SK-N-SH (cell line): ENCODE data around the gene NFE2L3. TPM values are rescaled to one million over a fixed set of nuclear protein-coding genes. Genes with fewer than 3 reads are reported as not detected.

ENCODE experiments used
- CTCF ChIA-PET: fragments of 300-600, 350-600 bp; formaldehyde crosslinking; extraction: SDS; loops from one replicate; lab custom pipeline; 2021; lab: Yijun Ruan, JAX
- POLR2A ChIA-PET: fragments of 350-600 bp; sonication (Branson Sonifier 250); formaldehyde crosslinking; extraction: SDS; loops from one replicate; lab custom pipeline; 2020; ENCODE audit warnings: antibody characterized with exemption, inconsistent platforms; lab: Yijun Ruan, JAX
- DNase-seq: peaks from one replicate; pipeline ENCODE4 v3.0.0; 2012
- H2AFZ ChIP-seq: fragments of 200-600 bp; sonication (generic); 2 replicates; pipeline ENCODE4 v1.8.1; 2016; ENCODE audit warnings: antibody characterized with exemption, mild to moderate bottlenecking, low read depth
- H3F3A ChIP-seq: fragments of 200-600 bp; sonication (generic); replicated peaks from 2 replicates; pipeline ENCODE3; 2016; ENCODE audit warnings: antibody characterized with exemption, mild to moderate bottlenecking; ENCODE audit not compliant: insufficient read depth
- H3K27ac ChIP-seq, 2 experiments: fragments of 200-500 bp in 1 of 2; fragments of 200-600 bp in 1 of 2; sonication (Bioruptor generic) in 1 of 2; sonication (generic), shearing (Covaris generic) in 1 of 2; 2 replicates each; pipeline versions ENCODE4 v1.5.1 to v1.6.1; 2014 to 2016; ENCODE audit warnings: low read depth in 2 of 2, inconsistent platforms in 1 of 2, low read length in 1 of 2, mild to moderate bottlenecking in 1 of 2, mixed read lengths in 1 of 2
- H3K27me3 ChIP-seq: fragments of 200-600 bp; sonication (generic), shearing (Covaris generic); 2 replicates; pipeline ENCODE4 v1.6.1; 2016; ENCODE audit warnings: mixed run types; ENCODE audit not compliant: insufficient read depth
- H3K36me3 ChIP-seq, 2 experiments: fragments of 200-500 bp in 1 of 2; fragments of 200-600 bp in 1 of 2; sonication (Bioruptor generic) in 1 of 2; sonication (generic) in 1 of 2; replicated peaks in 1 of 2; 2 replicates each; pipeline versions ENCODE3 to v1.5.1; 2014 to 2016; ENCODE audit warnings: low read length in 1 of 2, mild to moderate bottlenecking in 1 of 2; ENCODE audit not compliant: insufficient read depth in 2 of 2, control insufficient read depth in 1 of 2
- H3K4me1 ChIP-seq, 2 experiments: fragments of 200-500 bp in 1 of 2; fragments of 200-600 bp in 1 of 2; sonication (Bioruptor generic) in 1 of 2; sonication (generic), shearing (Covaris generic) in 1 of 2; 2 replicates each; pipeline versions ENCODE4 v1.5.1 to v1.6.1; 2014 to 2016; ENCODE audit warnings: low read depth in 1 of 2, low read length in 1 of 2, mixed run types in 1 of 2; ENCODE audit not compliant: insufficient read depth in 2 of 2, control insufficient read depth in 1 of 2
- H3K4me2 ChIP-seq: fragments of 200-600 bp; sonication (generic), shearing (Covaris generic); 2 replicates; pipeline ENCODE4 v1.6.1; 2017; ENCODE audit warnings: mixed run types
- H3K4me3 ChIP-seq, 2 experiments: fragments of 200-500 bp in 1 of 2; fragments of 200-600 bp in 1 of 2; sonication (Bioruptor generic) in 1 of 2; sonication (generic), shearing (Covaris generic) in 1 of 2; 2 replicates each; pipeline versions ENCODE4 v1.5.1 to v1.8.1; 2014 to 2016; ENCODE audit warnings: low read depth in 2 of 2, inconsistent platforms in 1 of 2, low read length in 1 of 2, mild to moderate bottlenecking in 1 of 2, mixed read lengths in 1 of 2, moderate library complexity in 1 of 2
- H3K79me2 ChIP-seq: fragments of 200-600 bp; sonication (generic); 2 replicates; pipeline ENCODE4 v1.8.1; 2017; ENCODE audit warnings: mild to moderate bottlenecking; ENCODE audit not compliant: insufficient read depth
- H3K9ac ChIP-seq: fragments of 200-600 bp; sonication (generic); 2 replicates; pipeline ENCODE4 v1.6.1; 2017; ENCODE audit warnings: mixed run types
- H3K9me2 ChIP-seq: fragments of 200-600 bp; sonication (generic); 2 replicates; pipeline ENCODE4 v1.6.1; 2017; ENCODE audit warnings: mixed run types
- H3K9me3 ChIP-seq: fragments of 200-600 bp; sonication (generic); 2 replicates; pipeline ENCODE4 v1.6.1; 2017; ENCODE audit warnings: mixed run types, mild to moderate bottlenecking, moderate library complexity
- H4K20me1 ChIP-seq: fragments of 200-600 bp; sonication (generic); 2 replicates; pipeline ENCODE4 v1.6.1; 2017; ENCODE audit warnings: mild to moderate bottlenecking, mixed run types; ENCODE audit not compliant: insufficient read depth
- CTCF ChIP-seq: fragments of 200-600 bp; sonication (generic); IDR thresholded peaks from 2 replicates; pipeline ENCODE4 v1.6.1; 2017; ENCODE audit warnings: antibody characterized with exemption, mild to moderate bottlenecking, moderate library complexity
- FOXJ3 ChIP-seq: sonication (generic); formaldehyde crosslinking; IDR thresholded peaks from 2 replicates; pipeline ENCODE4 v1.5.1; 2020; ENCODE audit warnings: mild to moderate bottlenecking, missing genetic modification reagents
- MAX ChIP-seq: IDR thresholded peaks from 2 replicates; pipeline ENCODE4 v1.4.0; 2012; ENCODE audit warnings: low read depth
- MEF2A ChIP-seq: IDR thresholded peaks from 2 replicates; pipeline ENCODE4 v1.4.0; 2012; ENCODE audit warnings: low read depth, borderline replicate concordance
- PBX3 ChIP-seq: IDR thresholded peaks from 2 replicates; pipeline ENCODE4; 2012
- POLR2AphosphoS5 ChIP-seq: IDR thresholded peaks from 2 replicates; pipeline ENCODE4 v1.6.1; 2012; ENCODE audit warnings: low read depth, low read length
- RAD21 ChIP-seq: IDR thresholded peaks from 2 replicates; pipeline ENCODE4 v1.6.1; 2012; ENCODE audit warnings: mild to moderate bottlenecking, low read length
- RCOR1 ChIP-seq: fragments of 150-350 bp; IDR thresholded peaks from 2 replicates; pipeline ENCODE4 v1.6.1; 2017; ENCODE audit warnings: antibody characterized with exemption, low read length
- RXRA ChIP-seq: IDR thresholded peaks from 2 replicates; pipeline ENCODE4 v1.4.0; 2012; ENCODE audit warnings: low read depth, mild to moderate bottlenecking, borderline replicate concordance
- TAF1 ChIP-seq: IDR thresholded peaks from 2 replicates; pipeline ENCODE4 v1.6.1; 2012; ENCODE audit warnings: low read depth, mild to moderate bottlenecking, low read length, moderate library complexity, borderline replicate concordance
- TEAD4 ChIP-seq: IDR thresholded peaks from 2 replicates; pipeline ENCODE4 v1.4.0; 2012; ENCODE audit warnings: mild to moderate bottlenecking, borderline replicate concordance; ENCODE audit not compliant: insufficient read depth
- USF1 ChIP-seq: IDR thresholded peaks from 2 replicates; pipeline ENCODE4 v1.4.0; 2012; ENCODE audit warnings: low read depth, borderline replicate concordance
- WGBS: methylation state at CpG from one replicate; pipeline ENCODE4 v1.1.6; 2017; ENCODE audit warnings: low lambda C conversion rate; 5-methylcytosine and 5-hydroxymethylcytosine counted together
- polyA plus RNA-seq, 3 experiments: library from polyadenylated mRNA; depleted of rRNA; stranded (reverse); fragments of >200 nt; gene quantifications; 2 replicates each; pipeline ENCODE4 v1.2.3, GENCODE V29; 2012

Gene NFE2L3
- polyA plus RNA-seq, 1 of the 3 experiments (the other 2 are of a cell fraction): 36.1 TPM

- ChIA-PET POLR2A (no interaction called here), CTCF (interaction anchor here (1.0 to 6.3 kb wide), 3 partner anchors 12 to 210 kb away, joined by 3 to 47 read pairs (median 3); no protein-coding TSS in a partner anchor)
- Histone ChIP-seq H3K27me3 (no peaks in the 10 kb centered on the region; the same call in 1 of the 2 replicates), H4K20me1 (no peaks in the 10 kb centered on the region), H3K4me1 (no peaks in the 10 kb centered on the region), H2AFZ (no peak overlapping the region), H3K9me2 (no peaks in the 10 kb centered on the region), H3K36me3 (no peaks in the 10 kb centered on the region), H3K4me3 (no peak overlapping the region), H3F3A (no peaks in the 10 kb centered on the region), H3K79me2 (no peaks in the 10 kb centered on the region), H3K9ac (no peak overlapping the region), H3K27ac (no peak overlapping the region), H3K9me3 (no peaks in the 10 kb centered on the region), H3K4me2 (no peak overlapping the region)
- no peak for TF ChIP-seq USF1
- no peak for TF ChIP-seq PBX3
- TF ChIP-seq POLR2AphosphoS5: no peak
- no peak for TF ChIP-seq TEAD4
- no peak for TF ChIP-seq TAF1
- no peak for TF ChIP-seq MAX
- WGBS: 48% methylated on average over 3 of the region's 3 CpGs
- no peak for DNase-seq
Measured at GRCh38 chr7:26103596-26103995, 48.4 kb upstream of the NFE2L3 start.

- Histone ChIP-seq H3K79me2 (no peaks in the 10 kb centered on the region), H3K4me2 (no peak overlapping the region), H4K20me1 (no peaks in the 10 kb centered on the region), H3F3A (no peaks in the 10 kb centered on the region), H3K4me1 (no peaks in the 10 kb centered on the region), H3K36me3 (no peaks in the 10 kb centered on the region), H3K9ac (no peak overlapping the region), H3K4me3 (no peak overlapping the region), H3K9me3 (no peaks in the 10 kb centered on the region), H3K9me2 (no peaks in the 10 kb centered on the region), H2AFZ (no peak overlapping the region), H3K27me3 (no peaks in the 10 kb centered on the region; the same call in 1 of the 2 replicates), H3K27ac (no peak overlapping the region)
- no peak for DNase-seq
- WGBS: 0% methylated on average over 1 of the region's 1 CpG
- ChIA-PET CTCF (interaction anchor here (0.9 to 6.3 kb wide), 6 partner anchors 14 to 259 kb away, joined by 3 to 47 read pairs (median 4); no protein-coding TSS in a partner anchor), POLR2A (no interaction called here)
- no peak for TF ChIP-seq CTCF
- TF ChIP-seq RCOR1: no peak
- no peak for TF ChIP-seq PBX3
- no peak for TF ChIP-seq RAD21
- TF ChIP-seq MEF2A: no peak
- TF ChIP-seq RXRA: no peak
- no peak for TF ChIP-seq FOXJ3 (CRISPR knock-in tag)
Measured at GRCh38 chr7:26105236-26105635, 46.8 kb upstream of the NFE2L3 start.
